Stimulated activated CD4-positive, alpha-beta T cell treated with anti-CD3 and anti-CD28 coated beads, TNF-alpha, amount 100 ng/mL, for 4 hours (primary cell): ENCODE results near the gene RNASE11.
"Not testable (repeated sequence)": the region's sequence is repeated elsewhere in the genome, so short reads cannot be mapped to it uniquely, and the experiment has no call there.

Experiments
- DNase-seq, 3 experiments: peaks; one replicate each; pipeline ENCODE4 v3.0.0-alpha.2; 2020; ENCODE audit warnings: low read depth in 3 of 3

RNASE11 gene

GRCh38 chr14:20587489-20588154 is at the start of gene RNASE11:
RNASE11 (minus strand) TSS chr14:20588001.
- DNase-seq, result no peak

- DNase-seq, result peak in 2 of 3 experiments; percentile 44 to 45
These were observed 45.3 kb upstream of the RNASE11 start for GRCh38 chr14:20632831-20633691.

- peak in 1 of 3 experiments; percentile 14 for DNase-seq
These were observed 44.6 kb upstream of the RNASE11 start for GRCh38 chr14:20632448-20632830.

- no peak for DNase-seq
These were observed 44.1 kb upstream of the RNASE11 start for GRCh38 chr14:20631880-20632389.

GRCh38 chr14:20631023-20631879 is 43.5 kb upstream of the RNASE11 start:
- DNase-seq, result peak in 1 of 3 experiments; percentile 38

- DNase-seq, result peak in 1 of 3 experiments; percentile 22
These were observed 42.7 kb upstream of the RNASE11 start for GRCh38 chr14:20630340-20631022.

GRCh38 chr14:20628063-20628854 is 40.5 kb upstream of the RNASE11 start:
- no peak for DNase-seq

GRCh38 chr14:20627346-20628027 is 39.7 kb upstream of the RNASE11 start:
- DNase-seq, result no peak

GRCh38 chr14:20626274-20626673 is 38.5 kb upstream of the RNASE11 start:
- no peak for DNase-seq

GRCh38 chr14:20624495-20625070 is 36.8 kb upstream of the RNASE11 start:
- no peak for DNase-seq

- no peak for DNase-seq
These were observed 36.0 kb upstream of the RNASE11 start for GRCh38 chr14:20623798-20624197.

GRCh38 chr14:20622816-20623291 is 35.1 kb upstream of the RNASE11 start:
- no peak for DNase-seq

GRCh38 chr14:20620798-20621478 is 33.1 kb upstream of the RNASE11 start:
- no peak for DNase-seq

GRCh38 chr14:20619688-20620087 is 31.9 kb upstream of the RNASE11 start:
- DNase-seq, result not testable (repeated sequence)

- no peak for DNase-seq
These were observed 30.5 kb upstream of the RNASE11 start for GRCh38 chr14:20618271-20618749.

GRCh38 chr14:20617138-20618003 is 29.6 kb upstream of the RNASE11 start:
- no peak for DNase-seq

- DNase-seq, result no peak
These were observed 28.2 kb upstream of the RNASE11 start for GRCh38 chr14:20615996-20616395.
